DMS53 treated with DMSO at 0.1 percent for 48 hours (cell line): ENCODE results near the gene CAMK2A.

Source experiments
- DNase-seq: peaks from one replicate; lab custom pipeline; 2025; ENCODE audit not compliant: unreplicated experiment; lab: John Stamatoyannopoulos, UW

Gene CAMK2A

GRCh38 chr5:150316320-150316719, 26.7 kb upstream of the CAMK2A start:
- no peak for DNase-seq

DNA sequence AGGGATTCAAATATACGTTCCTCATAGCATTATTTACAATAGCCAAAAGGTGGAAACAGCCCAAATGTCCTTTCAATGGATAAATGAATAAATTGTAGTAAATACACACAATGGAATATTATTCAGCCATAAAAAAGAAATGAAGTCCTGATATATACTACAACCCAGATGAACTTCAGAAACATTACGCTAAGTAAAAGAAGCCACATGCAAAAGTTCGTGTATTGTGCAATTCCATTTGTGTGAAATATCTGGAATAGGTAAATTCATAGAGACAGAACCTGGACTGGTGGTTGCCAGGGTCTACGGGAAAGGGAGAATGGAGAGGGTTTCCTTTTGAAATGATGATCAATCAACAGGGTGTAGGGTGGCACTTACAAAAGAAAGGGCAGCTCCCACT, 25.7 kb upstream of the CAMK2A start:
- no peak for DNase-seq

DNA sequence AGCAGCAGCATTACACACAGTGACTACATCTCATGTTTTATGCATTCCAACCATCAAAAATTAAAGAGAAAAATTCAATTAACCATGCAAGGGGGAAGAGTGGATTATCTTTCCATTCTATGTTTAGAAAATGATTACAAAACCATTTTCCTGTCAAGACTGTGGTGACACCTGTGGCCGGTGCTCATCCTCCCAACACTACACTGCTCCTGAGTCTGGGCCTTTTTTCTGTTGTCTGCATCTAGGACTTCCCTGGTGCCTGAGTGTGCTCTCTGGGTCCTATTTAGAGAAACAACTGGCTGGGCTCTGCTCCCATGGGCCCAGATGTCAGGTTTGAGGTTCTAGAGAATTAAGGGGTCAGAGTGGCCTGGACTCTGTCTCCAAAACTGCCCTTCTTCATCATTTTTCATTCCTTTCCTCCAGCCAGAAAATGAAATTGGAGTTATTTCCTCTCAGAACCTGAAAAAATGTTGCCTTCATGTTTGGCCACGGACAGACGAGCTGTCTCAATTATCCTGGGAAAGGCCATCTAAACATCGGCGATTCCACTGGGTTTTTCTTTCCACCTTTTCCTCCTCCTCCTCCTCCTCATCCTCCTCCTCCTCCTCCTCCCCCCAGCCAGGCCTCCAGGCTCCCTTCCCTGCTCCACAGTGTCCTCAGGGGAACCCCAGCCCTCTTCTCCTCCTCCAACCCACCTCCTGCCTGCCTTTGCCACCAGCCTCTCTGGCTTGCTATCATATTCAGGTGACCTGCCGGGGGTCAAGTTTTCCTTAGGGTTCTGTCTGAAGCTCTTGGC, 24.5 kb upstream of the CAMK2A start:
- DNase-seq: no peak

DNA sequence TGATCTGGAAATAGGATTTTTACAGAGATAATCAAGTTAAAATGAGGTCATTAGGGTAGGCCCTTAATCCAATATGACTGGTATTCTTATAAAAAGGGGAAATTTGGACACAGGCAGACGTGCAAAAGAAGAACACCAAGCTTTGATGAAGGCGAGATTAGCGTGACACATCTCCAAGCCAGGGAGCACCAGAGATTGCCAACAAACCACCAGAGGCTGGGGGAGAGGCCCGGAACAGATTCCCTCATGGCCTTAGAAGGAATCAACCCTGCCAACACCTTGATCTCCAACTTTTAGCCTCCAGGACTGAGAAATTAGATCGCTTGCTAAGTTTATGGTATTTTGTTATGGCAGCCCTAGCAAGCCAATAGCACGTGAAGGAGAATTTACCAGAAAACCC, 23.9 kb upstream of the CAMK2A start:
- no peak for DNase-seq

DNA sequence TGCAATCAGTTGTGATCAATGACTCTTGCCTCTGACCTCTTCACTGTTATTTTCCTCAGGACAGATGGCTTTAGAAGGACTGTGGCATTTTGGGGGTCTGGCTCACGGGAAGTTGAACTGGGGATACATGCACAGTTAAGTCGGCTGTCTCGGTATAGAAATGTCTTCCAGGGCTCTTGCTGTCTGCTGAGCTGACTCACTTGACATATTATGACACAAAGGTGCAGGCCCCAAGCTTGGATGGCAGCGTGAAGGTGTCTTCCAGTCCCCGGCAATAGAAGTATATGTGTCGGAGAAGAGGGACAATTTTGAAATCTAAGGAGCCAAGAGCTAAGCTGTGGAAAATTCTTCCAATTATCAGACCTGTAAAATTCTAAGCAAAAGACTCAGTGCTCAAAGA, 22.9 kb upstream of the CAMK2A start:
- DNase-seq: no peak

GRCh38 chr5:150311015-150311692, 21.6 kb upstream of the CAMK2A start:
- DNase-seq: no peak

DNA sequence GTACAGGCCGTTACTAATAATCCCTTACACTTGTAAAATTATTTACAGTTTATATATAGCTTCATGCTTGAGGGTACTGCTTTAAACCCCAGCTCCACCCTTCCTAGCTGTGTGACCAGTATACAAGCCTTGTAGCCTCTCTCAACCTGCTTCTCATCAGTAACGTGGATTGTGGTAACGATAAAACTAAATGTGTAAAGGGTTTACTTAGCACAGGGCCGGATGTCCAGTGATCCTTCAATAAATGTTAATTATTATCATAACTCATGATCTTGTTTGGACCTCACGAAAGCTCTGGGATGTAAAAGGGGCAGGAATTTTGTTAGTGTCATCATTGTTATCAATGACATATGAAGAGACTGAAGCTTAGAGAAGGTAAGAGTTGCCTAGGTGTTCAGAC, 20.7 kb upstream of the CAMK2A start:
- DNase-seq: no peak

DNA sequence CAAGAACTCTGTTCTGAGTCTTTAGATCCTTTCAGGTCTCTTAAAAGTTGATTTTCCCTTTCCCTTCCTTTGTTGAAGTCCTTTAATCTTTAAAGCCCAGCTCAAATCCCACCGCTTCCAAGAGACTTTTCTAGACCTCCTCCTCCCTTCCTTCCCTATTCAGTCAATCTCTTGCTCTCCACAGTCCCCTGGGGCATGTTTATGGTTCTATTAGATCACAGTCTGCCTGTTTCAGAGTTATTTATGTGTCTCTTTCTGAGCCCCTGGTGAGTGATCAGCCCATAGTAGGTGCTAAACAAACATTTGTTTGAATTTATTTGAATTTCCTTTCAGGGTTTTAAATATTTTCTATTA, 20.3 kb upstream of the CAMK2A start:
- no peak for DNase-seq

- no peak for DNase-seq
These were observed 19.7 kb upstream of the CAMK2A start for GRCh38 chr5:150309101-150309885.

- DNase-seq: no peak
These were observed 18.2 kb upstream of the CAMK2A start for GRCh38 chr5:150307617-150308426.

DNA sequence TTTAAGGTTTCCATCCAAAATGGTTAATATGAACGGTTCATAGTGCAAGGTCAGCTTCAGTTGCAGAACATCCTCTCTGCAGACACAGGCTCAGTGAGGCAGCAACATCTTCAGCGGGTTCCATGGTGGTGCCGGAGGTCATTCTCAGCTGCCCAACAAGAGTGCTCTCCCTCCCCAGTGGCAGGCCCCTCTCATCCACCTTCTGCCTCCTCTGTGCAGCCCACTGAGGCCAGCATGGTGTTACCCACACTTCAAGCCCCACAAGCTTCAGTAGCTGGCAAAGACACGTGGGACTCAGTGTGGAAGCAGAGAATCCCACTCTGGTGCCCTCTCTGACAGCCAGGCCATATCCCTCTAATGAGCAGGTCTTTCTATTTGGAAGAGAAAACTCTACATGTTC, 17.2 kb upstream of the CAMK2A start:
- DNase-seq: no peak

- DNase-seq: no peak
These were observed 16.0 kb upstream of the CAMK2A start for GRCh38 chr5:150305557-150305956.

DNA sequence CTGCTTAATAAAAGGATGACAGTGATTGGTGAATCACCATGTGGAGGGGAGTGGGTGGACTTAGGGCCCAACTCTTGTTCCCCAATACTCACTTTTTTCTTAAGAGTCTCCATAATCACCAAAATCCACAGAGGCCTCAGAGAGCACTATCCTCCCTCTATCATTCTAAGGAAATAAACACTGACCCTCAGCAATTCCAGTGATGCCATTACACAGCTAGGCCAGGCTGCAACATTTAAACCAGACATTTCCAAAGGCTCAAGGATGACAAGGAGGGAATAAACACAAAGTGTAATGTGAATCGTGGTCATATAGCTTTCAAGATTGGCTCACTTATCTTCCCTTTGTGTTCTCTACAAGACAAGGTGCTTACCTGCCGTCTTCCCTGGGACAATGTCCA, 15.5 kb upstream of the CAMK2A start:
- no peak for DNase-seq

GRCh38 chr5:150304481-150305081, 15.0 kb upstream of the CAMK2A start:
- DNase-seq: no peak

DNA sequence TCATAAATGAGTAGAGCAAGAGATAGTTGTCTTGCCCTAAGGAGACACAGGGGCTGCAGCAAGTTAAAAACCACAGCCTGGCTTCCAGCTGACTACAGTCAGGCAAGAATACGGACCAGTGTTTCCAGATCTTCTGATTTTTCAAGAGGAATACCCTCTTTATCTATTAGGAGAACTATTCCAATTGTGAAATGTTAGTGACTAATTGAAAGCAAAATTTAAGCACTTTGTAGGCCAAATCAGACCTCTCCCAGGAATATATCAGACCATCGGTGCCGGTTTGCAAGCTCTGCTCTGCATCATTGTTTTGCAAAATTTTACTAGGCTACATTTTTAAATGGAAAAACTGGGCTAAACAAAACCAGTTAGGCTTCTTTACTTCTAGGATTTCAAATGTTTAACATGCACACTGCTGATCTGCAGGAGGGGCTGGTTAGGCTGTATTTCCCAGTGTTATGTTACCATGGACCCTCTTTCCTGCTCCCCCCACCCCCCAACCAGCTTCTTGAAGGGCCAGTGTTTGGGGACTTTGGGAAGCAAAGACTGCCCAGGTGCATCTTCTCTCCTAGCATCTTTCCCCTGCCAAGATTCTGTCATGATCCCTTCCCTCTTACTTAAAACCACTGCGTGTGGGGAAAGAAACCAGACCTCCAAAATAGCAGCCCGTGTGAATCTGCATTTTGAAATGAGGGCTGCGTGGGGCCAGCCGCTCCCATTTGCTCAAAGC, 14.2 kb upstream of the CAMK2A start:
- no peak for DNase-seq

DNA sequence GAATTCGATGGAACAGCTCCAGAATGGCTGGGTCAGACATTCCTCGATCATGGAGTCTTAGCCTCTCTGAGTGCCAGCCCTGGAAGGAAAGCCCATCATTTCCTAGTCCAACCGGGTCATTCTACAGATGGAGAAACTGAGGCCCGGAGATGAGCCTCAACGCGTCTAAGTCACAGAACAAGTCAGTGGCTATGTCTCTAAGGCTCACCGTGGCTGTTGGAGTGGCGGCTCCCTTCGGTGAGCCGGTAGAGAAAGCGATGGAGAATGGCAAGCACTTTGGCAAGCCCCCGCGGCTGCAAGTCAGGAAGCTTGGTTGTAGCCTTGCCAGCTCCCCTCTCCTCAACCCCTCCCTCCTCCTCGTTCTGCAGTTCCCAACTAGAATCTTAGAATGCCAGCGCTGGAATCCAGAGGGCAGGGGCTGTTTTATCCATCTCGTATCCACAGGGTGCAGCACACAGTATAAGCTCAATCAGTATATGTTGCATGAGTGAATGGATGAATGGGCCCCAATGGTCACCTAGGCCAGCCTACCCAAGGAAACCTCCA, 13.6 kb upstream of the CAMK2A start:
- no peak for DNase-seq

DNA sequence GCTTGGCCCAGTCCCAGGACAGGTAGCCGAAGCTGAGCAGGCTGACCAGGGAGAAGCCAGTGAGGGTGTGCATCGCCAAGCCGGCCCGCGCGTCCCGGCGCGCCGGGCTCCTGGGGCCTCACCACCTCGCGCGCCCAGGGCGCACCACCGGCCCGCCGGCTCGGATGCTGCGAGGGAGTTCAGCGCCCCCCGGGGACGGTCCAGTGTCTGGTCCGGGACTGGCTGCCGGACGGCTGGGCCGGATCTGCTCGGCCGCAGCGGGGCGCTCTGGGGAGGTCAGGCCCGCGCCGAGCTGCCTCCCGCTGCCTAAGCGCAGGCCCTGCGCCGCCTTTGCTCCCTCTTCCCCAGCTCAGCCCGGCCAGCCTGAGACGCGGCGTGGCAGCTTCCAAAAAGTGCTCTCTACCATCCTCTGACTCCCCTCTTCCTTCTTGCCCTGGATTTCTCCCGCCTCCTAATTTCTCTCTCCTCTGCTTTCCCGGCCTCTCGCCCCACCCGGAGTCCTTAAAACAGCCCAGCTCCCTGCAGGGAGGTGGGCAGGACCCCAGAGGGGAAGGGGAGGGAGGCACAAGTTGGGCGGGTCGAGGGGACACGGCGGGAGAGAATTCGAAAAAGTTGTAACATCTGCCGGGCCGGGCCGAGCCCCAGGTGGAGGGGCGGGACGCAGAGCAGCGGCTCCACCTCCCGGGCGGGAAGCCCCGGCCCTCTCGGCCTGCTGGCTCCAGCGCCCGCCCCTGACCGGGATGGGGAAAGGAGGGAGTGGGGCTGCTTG, 12.9 kb upstream of the CAMK2A start, which contains the start of gene ARSI:
Gene ARSI, minus strand, starts transcription at position 605 of the 769 bp plus-strand sequence. Its CDS starts 532 bp downstream, at position 73.
- DNase-seq: no peak

GRCh38 chr5:150301901-150302300, 12.3 kb upstream of the CAMK2A start:
- DNase-seq: no peak

DNA sequence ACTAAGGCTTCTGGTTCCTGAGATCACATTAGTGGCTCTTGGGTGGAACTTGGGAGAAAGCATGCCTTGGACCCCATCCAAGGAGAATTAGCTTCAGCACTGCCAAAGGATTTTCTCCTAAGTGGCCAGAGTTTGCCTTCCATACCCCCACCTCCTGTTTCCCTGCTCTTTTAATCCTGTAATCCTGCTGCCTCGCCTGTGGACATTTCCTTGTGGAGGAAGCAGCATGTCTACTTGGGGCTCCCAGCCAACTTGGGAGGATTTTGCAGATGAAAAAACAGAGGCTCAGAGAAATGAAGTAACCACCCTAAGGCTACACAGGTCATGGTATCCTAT, 11.6 kb upstream of the CAMK2A start:
- DNase-seq: no peak
